Activated T-helper 1 cell treated with Interleukin-2 at 50 U/mL for 16 hours (primary cell): ENCODE measurements around the gene TSPAN10.

Experiments
- DNase-seq: peaks from one replicate; pipeline ENCODE4 v3.0.0-alpha.2; 2020; ENCODE audit warnings: low read depth

The TSPAN10 gene

DNA sequence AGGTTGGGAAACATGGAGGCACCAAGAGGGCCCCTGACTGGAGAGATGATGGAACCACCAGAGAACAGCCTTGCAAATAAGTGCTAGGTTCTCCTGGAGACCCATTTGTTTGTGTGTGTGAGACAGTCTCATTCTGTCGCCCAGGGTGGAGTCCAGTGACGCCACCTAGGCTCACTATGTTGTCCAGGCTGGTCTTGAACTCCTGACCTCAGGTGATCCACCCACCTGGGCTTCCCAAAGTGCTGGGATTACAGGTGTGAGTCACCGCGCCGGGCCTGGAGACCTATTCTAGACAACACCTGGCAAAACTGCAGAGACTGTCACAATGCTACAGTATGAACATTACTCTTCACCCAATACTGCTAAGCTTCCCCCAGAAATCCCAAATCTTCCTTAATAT lies 1.6 kb upstream of the TSPAN10 start:
- DNase-seq = no peak

DNA sequence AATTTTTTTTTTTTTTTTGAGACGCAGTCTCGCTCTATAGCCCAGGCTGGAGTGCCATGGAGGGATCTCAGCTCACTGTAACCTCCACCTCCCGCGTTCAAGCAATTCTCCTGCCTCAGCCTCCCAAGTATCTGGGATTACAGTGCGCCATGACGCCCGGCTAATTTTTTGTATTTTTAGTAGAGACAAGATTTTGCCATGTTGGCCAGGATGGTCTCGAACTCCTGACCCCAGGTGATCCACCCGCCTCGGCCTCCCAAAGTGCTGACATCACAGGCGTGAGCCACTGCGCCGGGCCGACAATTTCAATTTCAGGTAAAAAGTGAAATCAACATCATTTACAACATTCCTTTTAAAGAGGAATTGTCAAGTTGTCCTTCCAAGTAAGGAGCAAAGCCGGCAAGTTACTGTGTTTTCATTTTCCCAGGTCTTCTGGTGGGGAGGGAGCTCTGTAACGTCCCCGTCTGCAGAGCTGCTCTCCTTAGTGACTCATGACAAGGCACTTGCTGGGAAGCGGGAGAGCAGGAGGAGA lies 957 bp upstream of the TSPAN10 start:
- DNase-seq = no peak

DNA sequence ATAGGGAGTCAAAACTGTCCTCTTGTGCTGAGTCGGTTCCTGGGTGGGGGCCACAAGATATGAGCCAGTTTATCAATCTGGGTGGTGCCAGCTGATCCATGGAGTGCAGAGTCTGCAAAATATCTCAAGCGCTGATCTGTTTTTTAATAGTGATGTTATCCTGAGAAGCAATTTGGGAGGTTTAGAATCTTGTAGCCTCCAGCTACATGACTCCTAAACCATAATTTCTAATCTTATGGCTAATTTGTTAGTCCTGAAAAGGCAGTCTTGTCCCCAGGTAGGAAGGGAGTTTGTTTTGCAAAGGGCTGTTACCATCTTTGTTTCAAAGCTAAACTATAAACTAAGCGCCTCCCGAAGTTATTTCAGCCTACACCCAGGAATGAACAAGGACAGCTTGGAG lies 1.7 kb downstream of the TSPAN10 start:
- no peak for DNase-seq

DNA sequence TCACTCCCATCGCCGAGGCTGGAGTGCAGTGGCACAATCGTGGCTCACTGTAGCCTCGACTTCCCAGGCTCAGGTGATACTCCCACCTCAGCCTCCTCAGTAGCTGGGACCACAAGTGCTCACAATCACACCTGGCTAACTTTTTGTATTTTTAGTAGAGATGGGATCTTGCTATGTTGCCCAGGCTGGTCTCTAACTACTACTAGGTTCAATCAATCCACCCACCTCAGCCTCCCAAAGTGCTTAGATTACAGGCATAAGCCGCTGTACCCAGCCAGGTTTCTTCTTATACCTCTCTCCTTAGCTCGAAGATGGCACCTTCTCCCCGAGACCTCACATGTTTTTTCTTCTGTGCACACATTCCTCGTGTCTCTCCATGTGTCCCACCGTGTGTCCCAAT lies 3.0 kb downstream of the TSPAN10 start:
- DNase-seq = no peak

DNA sequence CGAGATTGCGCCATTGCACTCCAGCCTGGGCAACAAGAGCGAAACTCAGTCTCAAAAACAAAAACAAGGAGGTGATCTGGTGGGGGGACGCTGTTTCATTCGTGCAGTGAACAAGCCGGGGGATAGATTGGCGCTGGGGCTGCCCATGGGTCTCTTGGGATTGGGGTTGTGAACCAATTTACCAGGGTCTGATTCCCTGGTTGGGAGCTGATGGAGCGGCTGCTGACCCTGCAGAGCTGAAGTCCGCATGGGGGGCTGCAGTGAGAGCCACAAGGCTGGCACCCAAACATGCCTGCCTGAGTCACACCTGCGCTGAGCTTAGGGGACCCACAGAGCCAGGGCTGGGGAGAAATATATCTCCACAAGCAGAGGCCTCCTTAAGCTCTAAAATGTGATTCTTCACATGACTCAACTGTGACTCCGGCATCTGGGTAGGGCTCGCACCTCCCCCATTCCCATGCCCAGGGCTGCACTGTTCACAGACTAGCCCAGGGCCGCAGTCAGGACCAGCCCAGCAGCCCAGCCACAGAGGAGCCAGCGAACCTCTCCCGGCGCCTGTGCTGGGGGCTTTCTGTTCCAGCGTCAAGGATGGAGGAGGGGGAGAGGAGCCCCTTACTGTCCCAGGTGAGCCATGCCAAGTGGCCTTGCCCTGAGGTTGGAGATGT lies 5.0 kb downstream of the TSPAN10 start:
- no peak for DNase-seq

DNA sequence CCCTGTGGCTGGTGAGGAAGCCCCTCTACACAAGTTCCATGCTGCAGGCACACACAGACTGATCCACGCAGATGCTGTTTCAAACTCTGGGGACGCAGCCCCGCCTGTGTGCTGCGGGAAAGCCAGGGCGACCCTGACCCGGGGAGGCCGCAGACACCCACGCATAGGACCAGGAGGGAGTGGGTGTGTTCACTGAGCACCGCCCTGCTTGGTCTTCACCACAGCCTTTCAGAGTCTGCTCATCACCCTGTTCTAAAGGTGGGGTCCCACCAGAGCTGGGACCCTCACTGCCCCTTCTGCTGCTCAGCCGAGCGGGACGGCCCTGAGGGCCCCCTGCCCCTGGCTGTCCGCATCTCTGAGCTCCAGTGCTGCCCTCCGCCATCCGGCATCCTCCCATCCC lies 7.5 kb downstream of the TSPAN10 start:
- DNase-seq = no peak

DNA sequence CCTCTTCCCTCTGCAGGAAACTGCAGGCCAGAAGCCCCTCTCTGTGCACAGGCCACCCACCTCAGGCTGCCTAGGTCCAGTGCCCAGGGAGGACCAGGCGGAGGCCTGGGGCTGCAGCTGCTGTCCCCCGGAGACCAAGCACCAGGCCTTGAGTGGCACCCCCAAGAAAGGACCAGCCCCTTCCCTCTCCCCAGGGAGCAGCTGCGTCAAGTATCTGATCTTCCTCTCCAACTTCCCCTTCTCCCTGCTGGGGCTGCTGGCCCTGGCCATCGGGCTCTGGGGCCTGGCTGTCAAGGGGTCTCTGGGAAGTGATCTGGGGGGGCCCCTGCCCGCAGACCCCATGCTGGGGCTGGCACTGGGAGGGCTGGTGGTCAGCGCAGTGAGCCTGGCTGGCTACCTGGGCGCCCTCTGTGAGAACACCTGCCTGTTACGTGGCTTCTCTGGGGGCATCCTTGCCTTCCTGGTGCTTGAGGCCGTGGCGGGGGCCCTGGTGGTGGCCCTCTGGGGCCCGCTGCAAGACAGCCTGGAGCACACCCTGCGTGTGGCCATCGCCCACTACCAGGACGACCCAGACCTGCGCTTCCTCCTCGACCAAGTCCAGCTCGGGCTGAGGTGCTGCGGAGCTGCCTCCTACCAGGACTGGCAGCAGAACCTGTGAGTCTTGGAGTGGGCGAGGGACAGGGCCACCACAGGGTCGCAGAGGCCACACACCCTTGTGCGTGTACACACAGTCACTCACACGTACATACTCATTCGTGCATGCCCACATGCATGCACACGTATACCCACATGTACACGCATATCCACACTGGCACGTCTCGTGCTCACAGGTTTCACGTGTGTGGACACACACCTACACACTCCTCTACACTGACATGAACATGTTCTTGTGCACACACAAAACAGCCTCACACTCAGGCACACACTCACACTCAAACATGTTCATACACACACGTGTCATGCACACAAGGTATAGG lies 8.3 kb downstream of the TSPAN10 start:
- DNase-seq = no peak

DNA sequence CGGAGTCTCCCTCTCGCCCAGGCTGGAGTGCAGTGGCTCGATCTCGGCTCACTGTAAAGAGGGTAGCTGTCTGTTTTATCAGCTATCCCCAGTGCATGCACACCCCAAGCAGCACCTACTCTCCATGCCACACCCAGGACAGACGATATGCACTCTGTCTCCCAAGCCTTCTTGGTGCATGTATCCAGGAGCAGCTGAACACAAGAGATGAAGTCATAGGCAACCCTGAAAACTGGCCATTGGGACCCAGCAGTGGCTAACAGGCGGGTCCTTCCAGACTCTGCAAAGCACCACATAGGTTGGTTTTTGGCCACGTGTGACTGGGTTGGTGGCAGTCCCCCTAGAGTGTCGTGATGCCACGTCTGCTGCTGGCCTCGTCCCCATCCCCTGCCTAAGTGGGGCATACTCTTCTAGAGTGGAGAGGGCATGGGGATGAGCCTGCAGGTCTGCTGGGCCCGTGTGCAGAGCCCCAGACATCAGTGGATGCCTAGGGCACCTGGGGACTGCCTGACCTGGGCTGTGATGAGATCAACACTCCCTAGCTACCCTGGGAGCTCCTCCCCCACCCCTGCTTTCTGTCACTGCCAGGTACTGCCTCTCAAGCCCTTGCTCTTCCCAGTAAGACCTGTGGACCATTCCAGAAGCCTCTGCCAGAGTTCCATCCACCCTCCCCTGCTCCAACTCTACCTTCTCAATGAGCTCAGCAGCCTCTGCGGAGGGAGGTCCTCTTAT lies 10.0 kb downstream of the TSPAN10 start:
- DNase-seq = no peak

DNA sequence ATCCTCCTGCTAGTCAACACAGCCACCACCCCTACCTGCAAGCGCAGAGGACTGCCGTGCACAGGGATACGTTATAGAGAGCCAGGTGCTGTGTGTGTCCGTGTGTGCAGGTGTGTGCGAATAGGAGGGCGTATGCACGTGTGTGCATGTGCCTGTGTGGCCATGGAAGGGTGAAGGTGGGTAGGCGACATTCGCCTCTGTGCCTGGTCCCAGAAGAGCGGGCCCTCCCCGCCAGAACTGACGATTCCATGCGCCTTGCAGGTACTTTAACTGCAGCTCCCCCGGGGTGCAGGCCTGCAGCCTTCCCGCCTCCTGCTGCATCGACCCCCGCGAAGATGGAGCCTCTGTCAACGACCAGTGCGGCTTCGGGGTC lies 10.6 kb downstream of the TSPAN10 start:
- DNase-seq = no peak

DNA sequence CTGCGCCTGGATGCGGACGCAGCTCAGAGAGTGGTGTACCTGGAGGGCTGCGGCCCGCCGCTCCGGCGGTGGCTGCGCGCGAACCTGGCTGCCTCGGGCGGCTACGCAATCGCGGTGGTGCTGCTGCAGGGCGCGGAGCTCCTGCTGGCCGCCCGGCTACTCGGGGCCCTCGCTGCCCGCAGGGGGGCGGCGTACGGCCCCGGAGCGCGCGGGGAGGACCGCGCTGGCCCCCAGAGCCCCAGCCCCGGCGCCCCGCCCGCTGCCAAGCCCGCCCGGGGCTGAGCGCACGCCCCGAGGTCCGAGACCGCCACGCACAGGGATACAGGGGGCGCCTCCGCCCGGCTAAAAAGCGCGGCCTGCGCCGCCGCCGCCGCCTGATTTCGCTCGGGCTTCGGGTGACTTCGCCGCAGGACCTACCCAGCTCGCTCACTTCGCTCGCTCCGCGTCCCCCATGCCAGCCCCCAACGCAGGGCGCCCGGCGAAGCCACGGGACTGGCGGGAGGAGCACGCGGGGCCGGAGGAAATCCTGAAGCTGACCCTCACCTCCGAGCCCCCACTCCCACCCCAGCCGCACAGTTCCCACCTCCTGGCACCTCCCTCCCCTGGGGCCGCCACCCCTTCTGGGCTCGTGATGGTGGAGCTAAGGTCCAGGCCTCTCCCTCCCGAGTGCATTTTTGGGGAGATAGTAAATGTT lies 11.2 kb downstream of the TSPAN10 start:
- no peak for DNase-seq

DNA sequence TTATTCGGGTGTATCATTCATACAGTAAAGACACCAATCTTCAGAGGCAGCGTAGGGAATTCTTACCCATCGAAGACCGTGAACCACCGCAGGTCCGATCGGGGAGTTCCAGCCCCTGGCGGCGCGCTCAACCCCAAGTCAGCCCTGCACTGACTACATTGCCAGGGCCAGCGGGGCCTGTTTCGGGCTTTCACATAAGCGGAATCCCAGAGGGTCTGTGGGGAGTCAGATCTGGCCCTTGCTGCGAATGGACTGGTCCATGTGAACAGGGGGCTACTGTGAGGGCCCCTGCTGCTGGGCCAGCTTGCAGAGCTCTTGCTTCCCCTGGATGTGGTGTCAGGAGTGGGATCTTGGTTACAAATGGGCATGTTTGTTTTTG lies 11.7 kb downstream of the TSPAN10 start:
- DNase-seq = no peak

DNA sequence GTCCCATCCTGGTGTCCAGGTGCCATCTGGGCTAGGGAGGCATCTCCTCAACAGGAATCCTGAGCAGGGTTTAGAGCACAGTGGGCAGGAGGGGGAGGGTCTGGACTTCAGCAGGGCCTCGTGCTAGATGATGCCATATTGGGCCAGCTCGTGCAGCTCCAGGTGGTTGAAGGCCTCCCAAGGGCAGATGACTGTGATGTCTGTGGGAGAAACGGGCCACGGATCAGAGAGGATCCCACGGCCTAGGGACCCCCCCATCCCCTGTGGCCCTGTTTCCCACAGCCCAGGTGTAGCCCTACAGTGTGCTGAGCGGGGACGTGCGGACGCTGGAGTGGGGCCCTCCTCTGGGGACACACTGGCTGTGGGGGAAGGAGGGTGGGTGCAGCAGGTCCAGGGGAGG lies 14.0 kb downstream of the TSPAN10 start:
- no peak for DNase-seq

DNA sequence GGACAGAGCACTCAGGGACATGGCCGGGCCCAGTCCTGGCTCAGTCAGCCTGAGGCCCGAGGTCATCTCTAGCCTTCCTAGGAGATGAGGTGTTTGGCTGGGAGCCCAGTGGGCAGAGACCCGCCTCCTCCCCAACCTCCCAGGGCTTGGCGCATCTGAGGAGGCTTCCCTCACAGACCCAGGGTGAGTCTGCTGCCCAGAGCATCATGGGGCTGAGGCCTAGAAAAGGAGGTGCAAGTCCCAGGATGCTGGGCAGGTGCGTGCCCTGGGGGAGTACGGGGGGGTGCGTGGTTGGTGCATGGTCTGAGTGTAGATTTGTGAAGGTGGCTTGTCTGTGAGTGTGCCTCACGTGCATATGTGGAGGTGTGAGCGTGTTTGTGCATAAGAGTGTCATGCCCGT lies 14.7 kb downstream of the TSPAN10 start:
- no peak for DNase-seq

DNA sequence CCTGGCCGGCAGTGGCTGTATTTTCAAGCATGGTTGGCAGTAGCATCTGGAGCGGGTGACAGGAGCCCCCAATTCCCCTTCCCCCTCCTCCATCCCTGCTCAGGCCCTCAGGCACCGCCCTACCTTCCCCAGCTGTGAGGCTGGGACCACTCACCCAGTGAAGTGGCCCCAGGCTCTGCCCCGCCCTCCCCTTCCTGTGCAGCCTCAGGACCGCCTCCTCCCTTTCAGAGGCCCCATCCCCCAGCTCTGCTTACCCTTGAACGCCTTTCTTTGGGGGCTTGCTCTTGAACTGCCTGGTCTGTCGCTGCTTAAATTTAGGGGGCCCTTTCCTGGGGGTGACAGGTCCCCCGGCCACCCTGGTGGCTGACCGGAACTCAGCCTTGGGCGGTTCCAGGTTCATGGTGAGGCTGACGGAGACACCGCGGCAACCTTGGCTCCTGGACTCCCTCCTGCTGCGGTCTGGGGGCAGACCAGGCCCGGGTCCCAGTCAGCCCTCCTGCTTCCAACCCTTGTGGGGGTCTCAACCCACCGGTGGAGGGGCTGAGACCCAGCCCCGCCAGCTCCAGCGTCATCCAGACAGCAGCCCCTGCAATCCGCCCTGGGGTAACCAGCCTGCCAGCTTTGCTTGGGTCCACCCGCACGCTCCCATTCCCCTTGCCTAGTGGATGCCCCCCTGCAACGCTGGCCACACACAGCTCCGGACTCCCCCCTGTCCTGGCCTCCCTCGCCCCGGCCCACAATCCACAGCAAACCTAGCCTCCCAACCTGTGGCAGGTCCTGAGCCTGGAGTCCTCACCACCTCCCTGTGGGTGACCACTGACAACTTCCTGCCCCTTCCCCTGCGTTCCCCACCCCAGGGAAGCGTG lies 16.1 kb downstream of the TSPAN10 start:
- DNase-seq = no peak

DNA sequence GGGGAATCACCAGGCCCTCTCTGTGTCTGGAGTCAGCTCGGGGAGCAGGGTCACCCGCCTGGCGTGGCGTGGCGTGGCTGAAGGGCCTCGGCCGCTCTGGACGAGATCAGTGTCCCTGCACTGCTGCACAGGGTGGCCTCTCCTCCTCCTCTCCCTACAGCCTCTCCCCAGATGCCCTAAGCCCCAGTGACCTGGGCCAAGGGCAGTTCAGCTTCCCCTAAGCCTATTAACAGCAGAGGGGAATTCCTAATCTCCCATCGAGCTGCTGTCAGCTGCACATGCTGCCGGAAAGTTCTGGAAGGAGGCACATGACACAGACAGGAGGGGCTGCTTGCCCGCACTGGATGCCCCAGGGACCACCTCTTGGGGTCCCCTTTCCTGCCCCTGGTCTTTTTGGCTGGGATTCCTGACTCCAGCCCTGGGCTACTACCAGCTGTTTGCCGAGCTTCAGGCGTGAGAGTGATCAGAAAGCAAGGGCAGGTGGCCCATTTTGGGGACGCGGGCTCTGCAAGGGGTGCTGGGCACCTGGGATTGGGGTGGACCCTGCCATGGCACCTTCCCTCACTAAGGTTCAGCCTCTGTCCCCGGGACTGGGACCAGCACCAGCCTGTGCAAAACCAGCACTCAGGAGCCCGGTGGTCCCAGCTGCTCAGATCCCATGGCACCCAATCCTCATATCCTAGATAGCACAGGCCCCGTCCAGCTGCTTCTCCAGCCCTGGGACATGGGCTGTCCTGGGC lies 18.6 kb downstream of the TSPAN10 start:
- no peak for DNase-seq

DNA sequence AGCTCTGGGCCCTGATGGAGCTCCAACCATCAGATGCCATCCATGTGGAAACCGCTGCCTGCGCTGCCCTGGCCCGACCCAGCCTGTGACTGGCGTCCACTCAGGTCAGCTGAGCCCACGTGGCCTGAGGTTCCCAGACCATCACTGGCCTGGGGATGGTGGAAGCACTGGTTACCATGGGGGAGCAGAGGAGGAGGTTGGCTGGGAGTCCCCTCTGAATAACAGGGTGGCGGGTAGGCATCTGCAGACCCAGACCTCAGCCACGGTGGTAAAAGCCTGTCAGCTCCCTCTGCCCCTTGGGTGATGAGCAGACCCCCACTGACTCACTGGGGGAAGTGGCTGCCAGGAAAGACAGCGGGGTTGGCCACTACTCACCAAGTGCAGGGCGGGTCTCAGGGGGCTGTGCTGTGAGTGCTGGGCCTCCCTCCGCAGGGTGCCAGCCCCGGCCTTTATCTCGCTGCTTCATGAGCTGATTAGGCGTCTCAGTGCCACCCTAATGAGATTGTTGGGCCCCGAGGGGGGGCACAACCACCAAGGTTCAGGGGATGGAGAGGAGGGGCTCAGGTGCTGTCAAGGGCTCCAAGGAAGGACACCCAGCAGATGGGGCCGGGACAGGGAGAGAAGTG lies 19.2 kb downstream of the TSPAN10 start, which contains the start of gene PDE6G:
TSS of gene PDE6G (minus strand) at position 425 of the 626 bp plus-strand sequence. CDS start 3,237 bp downstream, outside the sequence.
- no peak for DNase-seq

DNA sequence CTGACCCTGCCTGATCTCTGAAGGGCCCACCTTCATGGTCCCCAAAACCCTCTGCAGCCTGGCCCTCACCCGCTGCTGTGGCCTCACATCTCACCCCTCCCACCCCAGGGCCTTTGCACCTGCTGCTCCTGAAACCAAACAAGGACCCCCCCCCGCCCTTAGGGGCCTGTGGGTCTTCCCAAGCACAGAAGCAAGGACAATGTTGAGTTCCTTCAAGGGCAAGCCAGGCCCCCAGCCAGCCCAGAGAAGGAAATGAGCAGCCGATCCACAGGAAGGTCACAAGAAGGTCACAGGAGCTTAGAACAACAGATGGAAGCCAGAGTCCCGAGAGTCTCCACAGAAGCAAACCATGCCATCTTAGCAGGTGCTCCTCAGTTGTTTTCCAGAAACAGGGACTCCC lies 19.8 kb downstream of the TSPAN10 start:
- DNase-seq = no peak

DNA sequence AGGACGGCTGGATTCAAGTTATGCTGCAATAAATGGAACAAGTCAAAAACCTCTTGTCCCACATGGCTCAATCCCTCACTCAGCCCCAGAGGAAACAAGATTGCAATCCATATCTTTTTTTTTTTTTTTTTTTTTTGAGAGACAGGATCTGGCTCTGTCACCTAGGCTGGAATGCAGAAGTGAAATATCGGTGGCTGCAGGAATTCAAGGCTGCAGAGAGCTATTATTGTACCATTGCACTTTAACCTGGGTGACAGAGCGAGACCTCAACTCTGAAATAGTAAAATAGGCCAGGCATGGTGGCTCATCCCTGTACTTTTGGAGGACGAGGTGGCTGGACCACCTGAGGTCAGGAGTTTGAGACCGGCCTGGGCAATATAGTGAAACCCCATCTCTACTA lies 22.0 kb downstream of the TSPAN10 start:
- DNase-seq = no peak

DNA sequence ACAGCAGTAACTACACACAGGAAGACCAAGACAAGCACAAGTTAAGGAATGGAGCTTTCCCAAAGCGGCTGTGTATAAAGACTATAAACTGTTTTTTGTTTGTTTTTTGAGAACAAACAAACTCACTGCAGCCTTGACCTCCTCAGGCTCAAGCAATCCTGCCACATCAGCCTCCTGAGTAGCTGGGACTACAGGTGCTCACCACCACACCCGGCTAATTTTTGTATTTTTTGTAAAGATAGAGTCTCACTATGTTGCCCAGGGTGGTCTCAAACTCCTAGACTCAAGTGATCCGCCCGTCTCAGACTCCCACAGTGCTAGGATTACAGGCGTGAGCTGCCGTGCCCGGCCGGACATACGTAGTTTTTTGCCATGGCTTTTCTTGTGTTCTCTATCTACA lies 23.4 kb downstream of the TSPAN10 start:
- no peak for DNase-seq

DNA sequence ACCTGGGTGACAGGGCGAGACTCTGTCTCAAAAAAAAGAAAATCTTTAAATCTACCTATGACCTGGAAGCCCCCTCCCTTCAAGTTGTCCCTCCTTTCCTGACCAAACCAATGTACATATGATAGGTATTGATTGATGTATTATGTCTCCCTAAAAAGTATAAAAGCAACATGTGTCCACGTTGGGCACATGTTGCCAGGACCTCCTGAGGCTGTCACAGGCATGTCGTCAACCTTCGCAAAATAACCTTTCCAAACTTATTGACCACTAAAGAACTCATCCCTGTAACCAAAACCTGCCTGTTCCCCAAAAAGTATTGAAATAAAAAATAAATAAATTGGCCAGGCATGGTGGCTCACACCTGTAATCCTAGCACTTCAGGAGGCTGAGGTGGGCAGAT lies 25.0 kb downstream of the TSPAN10 start:
- no peak for DNase-seq
